Measurements from ENCODE around the gene CSTB. TPM values are rescaled to one million over a fixed set of nuclear protein-coding genes. Genes with fewer than 3 reads are reported as not detected.

CSTB gene
- total and polyA plus RNA-seq, 12 donors, result 33.0 to 61.2 (median 40.5) TPM

GRCh38 chr21:43734131-43734927 is 41.8 kb downstream of the CSTB start:
- Histone ChIP-seq H3K4me3 (no peak overlapping the region), H3K4me1 (peaks cover 9 to 54% (median 33%) of the 10 kb centered on the region in 9 donors), H3K9me3 (no peaks in the 10 kb centered on the region), H3K27me3 (no peaks in the 10 kb centered on the region), H3K36me3 (peaks cover 0 to 59% (median 0%) of the 10 kb centered on the region in 9 donors), H3K27ac (peak overlapping the region in 1 of 10 donors; percentile 9)
- 75 to 78% methylated on average over 25 of the region's 25 CpGs for WGBS, 2 donors
- DNase-seq (no peak), ATAC-seq (peak in 1 of 8 donors; percentile 12)
- no peak for TF ChIP-seq CTCF (IDR thresholded peaks at IDR 0.05)
- intact Hi-C loops (cut with DNase I), result no loop called here

- Histone ChIP-seq H3K9me3 (no peaks in the 10 kb centered on the region), H3K4me3 (no peak overlapping the region), H3K36me3 (peaks cover 0 to 55% (median 0%) of the 10 kb centered on the region in 9 donors), H3K27ac (peak overlapping the region in 1 of 10 donors; percentile 40), H3K4me1 (peaks cover 14 to 61% (median 38%) of the 10 kb centered on the region in 9 donors), H3K27me3 (no peaks in the 10 kb centered on the region)
- DNase-seq (no peak), ATAC-seq (peak in 1 of 8 donors; percentile 6)
- no peak for TF ChIP-seq CTCF (IDR thresholded peaks at IDR 0.05)
- intact Hi-C loops (cut with DNase I), result no loop called here
- WGBS, 2 donors, result 75 to 80% methylated on average over 15 of the region's 15 CpGs
Observed at GRCh38 chr21:43733529-43734071, 42.5 kb downstream of the CSTB start.

- Histone ChIP-seq H3K4me1 (peaks cover 16 to 66% (median 41%) of the 10 kb centered on the region in 9 donors), H3K27ac (peak overlapping the region in 2 of 10 donors; percentile 14 to 40), H3K9me3 (no peaks in the 10 kb centered on the region), H3K36me3 (peaks cover 0 to 52% (median 0%) of the 10 kb centered on the region in 9 donors), H3K27me3 (no peaks in the 10 kb centered on the region), H3K4me3 (no peak overlapping the region)
- TF ChIP-seq CTCF (IDR thresholded peaks at IDR 0.05), result no peak
- DNase-seq (no peak), ATAC-seq (no peak)
- 41 to 59% methylated on average over 9 to 10 of the region's 10 CpGs for WGBS, 2 donors
- intact Hi-C loops (cut with DNase I), result no loop called here
Observed at GRCh38 chr21:43733060-43733459, 43.0 kb downstream of the CSTB start.

- intact Hi-C loops (cut with DNase I), result no loop called here
- no peaks in the 10 kb centered on the region for H3K9me3 ChIP-seq
- H3K27ac ChIP-seq, result peak overlapping the region in 4 of 10 donors; percentile 3 to 44 (median 4)
- no peak overlapping the region for H3K4me3 ChIP-seq
- H3K36me3 ChIP-seq, result peaks cover 0 to 42% (median 0%) of the 10 kb centered on the region in 9 donors
- 74 to 78% methylated on average over 23 of the region's 23 CpGs for WGBS, 2 donors
- no peaks in the 10 kb centered on the region for H3K27me3 ChIP-seq
- ATAC-seq (no peak), DNase-seq (no peak)
- H3K4me1 ChIP-seq, result peaks cover 25 to 76% (median 50%) of the 10 kb centered on the region in 9 donors
- no peak for TF ChIP-seq CTCF (IDR thresholded peaks at IDR 0.05)
Observed at GRCh38 chr21:43731891-43732711, 44.0 kb downstream of the CSTB start.

Measured in heart right ventricle (tissue), 16 donors.